GM12878 (cell line): Measurements from ENCODE around the gene RUNX3. TPM values are rescaled to one million over a fixed set of nuclear protein-coding genes. Genes with fewer than 3 reads are reported as not detected.

Experiments used
- BRCA1 ChIP-seq: IDR thresholded peaks from 2 replicates; pipeline ENCODE4 v1.6.1; 2011; ENCODE audit warnings: low read depth, low read length, improper control_type of control experiment
- MYC ChIP-seq: IDR thresholded peaks from 2 replicates; pipeline ENCODE4 v1.6.1; 2011; ENCODE audit warnings: mild to moderate bottlenecking, low read length, moderate library complexity, inconsistent platforms; ENCODE audit not compliant: insufficient read depth, insufficient replicate concordance, insufficient read length, severe bottlenecking
- SMC3 ChIP-seq: IDR thresholded peaks from 2 replicates; pipeline ENCODE4 v1.6.1; 2011; ENCODE audit warnings: low read length, improper control_type of control experiment, borderline replicate concordance
- WRNIP1 ChIP-seq: IDR thresholded peaks from 2 replicates; pipeline ENCODE4 v1.6.1; 2011; ENCODE audit warnings: low read depth, low read length, improper control_type of control experiment, borderline replicate concordance
- polyA plus RNA-seq, 11 experiments: library from polyadenylated mRNA; depleted of rRNA in 4 of 11; unstranded in 6 of 11; stranded (reverse) in 5 of 11; fragments of >200 nt; fragmentation: Nextera tagmentation in 4 of 11; fragmentation: Illumina TruSeq in 1 of 11; extraction: Ambion mirVana in 4 of 11; extraction: Trizol in 1 of 11; gene quantifications; 1 replicate in 1 of 11; 2 replicates in 10 of 11; pipeline versions ENCODE4 v1.2.1 to v1.2.3, GENCODE V29; 2011 to 2016; ENCODE audit warnings: inconsistent platforms in 2 of 11, missing spikeins in 2 of 11, low read depth in 1 of 11
- total RNA-seq, 4 experiments: library from RNA; depleted of rRNA in 3 of 4; stranded (reverse); fragments of >200 nt in 3 of 4; fragmentation: Illumina TruSeq in 1 of 4; extraction: Trizol in 1 of 4; gene quantifications; 2 replicates each; pipeline versions ENCODE4 v1.2.1 to v1.2.3, GENCODE V29; 2013 to 2021
- TF ChIP-seq, protein P1 (sequence below): IDR thresholded peaks from 2 replicates; pipeline ENCODE4 v1.6.1; 2012; ENCODE audit warnings: improper control_type of control experiment, low read depth, low read length; ENCODE audit not compliant: insufficient replicate concordance
- TF ChIP-seq, protein P2 (sequence below): fragments of 450-650 bp; IDR thresholded peaks from 2 replicates; pipeline ENCODE4 v1.6.1; 2016; ENCODE audit warnings: mild to moderate bottlenecking, moderate library complexity, borderline replicate concordance

The RUNX3 gene
- total and polyA plus RNA-seq, 10 of the 15 experiments (the other 5 are each of a cell fraction or from before 2014, with no cell fraction given): 19.0 to 151 (median 31.4) TPM

DNA sequence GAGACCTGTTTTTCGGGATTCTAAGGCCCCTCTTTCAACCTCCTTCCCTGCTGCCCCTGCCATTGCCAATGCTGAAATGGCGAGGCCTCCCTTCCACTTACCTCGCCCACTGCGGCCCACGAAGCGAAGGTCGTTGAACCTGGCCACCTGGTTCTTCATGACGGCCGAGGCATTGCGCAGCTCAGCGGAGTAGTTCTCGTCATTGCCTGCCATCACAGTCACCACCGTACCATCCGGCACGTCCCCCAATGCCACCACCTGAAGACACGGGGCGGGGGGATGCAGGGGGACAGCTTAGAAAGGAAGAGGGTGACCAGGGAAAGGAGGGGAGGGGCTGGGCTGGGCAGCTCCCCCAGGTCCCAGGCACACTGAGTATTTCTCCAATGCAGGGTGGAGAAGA lies 2.6 kb downstream of the RUNX3 start (continued):
- TF ChIP-seq, protein P1, sequence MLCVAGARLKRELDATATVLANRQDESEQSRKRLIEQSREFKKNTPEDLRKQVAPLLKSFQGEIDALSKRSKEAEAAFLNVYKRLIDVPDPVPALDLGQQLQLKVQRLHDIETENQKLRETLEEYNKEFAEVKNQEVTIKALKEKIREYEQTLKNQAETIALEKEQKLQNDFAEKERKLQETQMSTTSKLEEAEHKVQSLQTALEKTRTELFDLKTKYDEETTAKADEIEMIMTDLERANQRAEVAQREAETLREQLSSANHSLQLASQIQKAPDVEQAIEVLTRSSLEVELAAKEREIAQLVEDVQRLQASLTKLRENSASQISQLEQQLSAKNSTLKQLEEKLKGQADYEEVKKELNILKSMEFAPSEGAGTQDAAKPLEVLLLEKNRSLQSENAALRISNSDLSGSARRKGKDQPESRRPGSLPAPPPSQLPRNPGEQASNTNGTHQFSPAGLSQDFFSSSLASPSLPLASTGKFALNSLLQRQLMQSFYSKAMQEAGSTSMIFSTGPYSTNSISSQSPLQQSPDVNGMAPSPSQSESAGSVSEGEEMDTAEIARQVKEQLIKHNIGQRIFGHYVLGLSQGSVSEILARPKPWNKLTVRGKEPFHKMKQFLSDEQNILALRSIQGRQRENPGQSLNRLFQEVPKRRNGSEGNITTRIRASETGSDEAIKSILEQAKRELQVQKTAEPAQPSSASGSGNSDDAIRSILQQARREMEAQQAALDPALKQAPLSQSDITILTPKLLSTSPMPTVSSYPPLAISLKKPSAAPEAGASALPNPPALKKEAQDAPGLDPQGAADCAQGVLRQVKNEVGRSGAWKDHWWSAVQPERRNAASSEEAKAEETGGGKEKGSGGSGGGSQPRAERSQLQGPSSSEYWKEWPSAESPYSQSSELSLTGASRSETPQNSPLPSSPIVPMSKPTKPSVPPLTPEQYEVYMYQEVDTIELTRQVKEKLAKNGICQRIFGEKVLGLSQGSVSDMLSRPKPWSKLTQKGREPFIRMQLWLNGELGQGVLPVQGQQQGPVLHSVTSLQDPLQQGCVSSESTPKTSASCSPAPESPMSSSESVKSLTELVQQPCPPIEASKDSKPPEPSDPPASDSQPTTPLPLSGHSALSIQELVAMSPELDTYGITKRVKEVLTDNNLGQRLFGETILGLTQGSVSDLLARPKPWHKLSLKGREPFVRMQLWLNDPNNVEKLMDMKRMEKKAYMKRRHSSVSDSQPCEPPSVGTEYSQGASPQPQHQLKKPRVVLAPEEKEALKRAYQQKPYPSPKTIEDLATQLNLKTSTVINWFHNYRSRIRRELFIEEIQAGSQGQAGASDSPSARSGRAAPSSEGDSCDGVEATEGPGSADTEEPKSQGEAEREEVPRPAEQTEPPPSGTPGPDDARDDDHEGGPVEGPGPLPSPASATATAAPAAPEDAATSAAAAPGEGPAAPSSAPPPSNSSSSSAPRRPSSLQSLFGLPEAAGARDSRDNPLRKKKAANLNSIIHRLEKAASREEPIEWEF: no peak
- TF ChIP-seq SMC3 (no peak), WRNIP1 (no peak), MYC (no peak), BRCA1 (no peak)
- TF ChIP-seq, protein P2, sequence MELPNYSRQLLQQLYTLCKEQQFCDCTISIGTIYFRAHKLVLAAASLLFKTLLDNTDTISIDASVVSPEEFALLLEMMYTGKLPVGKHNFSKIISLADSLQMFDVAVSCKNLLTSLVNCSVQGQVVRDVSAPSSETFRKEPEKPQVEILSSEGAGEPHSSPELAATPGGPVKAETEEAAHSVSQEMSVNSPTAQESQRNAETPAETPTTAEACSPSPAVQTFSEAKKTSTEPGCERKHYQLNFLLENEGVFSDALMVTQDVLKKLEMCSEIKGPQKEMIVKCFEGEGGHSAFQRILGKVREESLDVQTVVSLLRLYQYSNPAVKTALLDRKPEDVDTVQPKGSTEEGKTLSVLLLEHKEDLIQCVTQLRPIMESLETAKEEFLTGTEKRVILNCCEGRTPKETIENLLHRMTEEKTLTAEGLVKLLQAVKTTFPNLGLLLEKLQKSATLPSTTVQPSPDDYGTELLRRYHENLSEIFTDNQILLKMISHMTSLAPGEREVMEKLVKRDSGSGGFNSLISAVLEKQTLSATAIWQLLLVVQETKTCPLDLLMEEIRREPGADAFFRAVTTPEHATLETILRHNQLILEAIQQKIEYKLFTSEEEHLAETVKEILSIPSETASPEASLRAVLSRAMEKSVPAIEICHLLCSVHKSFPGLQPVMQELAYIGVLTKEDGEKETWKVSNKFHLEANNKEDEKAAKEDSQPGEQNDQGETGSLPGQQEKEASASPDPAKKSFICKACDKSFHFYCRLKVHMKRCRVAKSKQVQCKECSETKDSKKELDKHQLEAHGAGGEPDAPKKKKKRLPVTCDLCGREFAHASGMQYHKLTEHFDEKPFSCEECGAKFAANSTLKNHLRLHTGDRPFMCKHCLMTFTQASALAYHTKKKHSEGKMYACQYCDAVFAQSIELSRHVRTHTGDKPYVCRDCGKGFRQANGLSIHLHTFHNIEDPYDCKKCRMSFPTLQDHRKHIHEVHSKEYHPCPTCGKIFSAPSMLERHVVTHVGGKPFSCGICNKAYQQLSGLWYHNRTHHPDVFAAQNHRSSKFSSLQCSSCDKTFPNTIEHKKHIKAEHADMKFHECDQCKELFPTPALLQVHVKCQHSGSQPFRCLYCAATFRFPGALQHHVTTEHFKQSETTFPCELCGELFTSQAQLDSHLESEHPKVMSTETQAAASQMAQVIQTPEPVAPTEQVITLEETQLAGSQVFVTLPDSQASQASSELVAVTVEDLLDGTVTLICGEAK: no peak
- TF ChIP-seq, all 136 proteins: peak for 3
